Mesothelial cell of epicardium (in vitro differentiated cells): Measurements from ENCODE around the gene ANKIB1. TPM values are rescaled to one million over a fixed set of nuclear protein-coding genes. Genes with fewer than 3 reads are reported as not detected.

ENCODE experiments used
- DNase-seq, 2 experiments: peaks; one replicate each; pipeline ENCODE4 v3.0.0; 2021; ENCODE audit warnings: low spot score in 2 of 2; ENCODE audit not compliant: unreplicated experiment in 2 of 2
- H3K27ac Mint-ChIP-seq: 2 replicates; pipeline ENCODE4 v1.8.0; 2021; ENCODE audit warnings: mixed read lengths
- H3K27me3 Mint-ChIP-seq: 2 replicates; pipeline ENCODE4 v1.8.0; 2021; ENCODE audit warnings: low read depth, mixed read lengths
- H3K36me3 Mint-ChIP-seq: 2 replicates; pipeline ENCODE4 v1.8.0; 2021; ENCODE audit warnings: mixed read lengths
- H3K4me1 Mint-ChIP-seq: 2 replicates; pipeline ENCODE4 v1.8.0; 2021; ENCODE audit warnings: mixed read lengths
- H3K4me3 Mint-ChIP-seq: 2 replicates; pipeline ENCODE4 v1.8.0; 2021; ENCODE audit warnings: mild to moderate bottlenecking, moderate library complexity, mixed read lengths
- H3K9me3 Mint-ChIP-seq: 2 replicates; pipeline ENCODE4 v1.8.0; 2021; ENCODE audit warnings: mixed read lengths
- CTCF ChIP-seq: fragments of 200-600 bp; sonication (generic); IDR thresholded peaks from one replicate; pipeline ENCODE4 v1.5.0; 2021; ENCODE audit warnings: antibody characterized with exemption; ENCODE audit not compliant: unreplicated experiment
- total RNA-seq: library from RNA; stranded (reverse); gene quantifications from 3 replicates; pipeline ENCODE4 v1.2.1, GENCODE V29; 2021

ANKIB1 gene
- total RNA-seq, 1 donor from 2014 or later: 66.6 TPM

- H3K4me3 Mint-ChIP-seq: no peak overlapping the region
- no peak for TF ChIP-seq CTCF
- no peaks in the 10 kb centered on the region for H3K27me3 Mint-ChIP-seq
- DNase-seq: no peak
- H3K4me1 Mint-ChIP-seq: peaks cover 27% of the 10 kb centered on the region
- H3K27ac Mint-ChIP-seq: no peak overlapping the region
- no peaks in the 10 kb centered on the region for H3K9me3 Mint-ChIP-seq
- no peaks in the 10 kb centered on the region for H3K36me3 Mint-ChIP-seq
Observed at GRCh38 chr7:92425311-92425947, 179.7 kb downstream of the ANKIB1 start.

- H3K4me3 Mint-ChIP-seq: no peak overlapping the region
- TF ChIP-seq CTCF: no peak
- peaks cover 4% of the 10 kb centered on the region for H3K9me3 Mint-ChIP-seq
Observed at GRCh38 chr7:92427193-92427592, 181.4 kb downstream of the ANKIB1 start.

GRCh38 chr7:92432299-92432946 is 186.6 kb downstream of the ANKIB1 start:
- Mint-ChIP-seq H3K27ac (no peak overlapping the region), H3K4me3 (no peak overlapping the region), H3K27me3 (peaks cover 15% of the 10 kb centered on the region), H3K4me1 (no peaks in the 10 kb centered on the region), H3K36me3 (no peaks in the 10 kb centered on the region), H3K9me3 (peaks cover 4% of the 10 kb centered on the region)
- TF ChIP-seq CTCF: no peak
- no peak for DNase-seq

More at GRCh38 chr7:92427193-92427592, 181.4 kb downstream of the ANKIB1 start:
- Mint-ChIP-seq H3K27me3 (peaks cover 2% of the 10 kb centered on the region), H3K27ac (no peak overlapping the region), H3K4me1 (peaks cover 16% of the 10 kb centered on the region), H3K36me3 (no peaks in the 10 kb centered on the region)
- no peak for DNase-seq

- Mint-ChIP-seq H3K4me1 (no peaks in the 10 kb centered on the region), H3K9me3 (peaks cover 4% of the 10 kb centered on the region), H3K36me3 (no peaks in the 10 kb centered on the region), H3K27ac (no peak overlapping the region), H3K27me3 (peaks cover 15% of the 10 kb centered on the region), H3K4me3 (no peak overlapping the region)
- DNase-seq: no peak
- no peak for TF ChIP-seq CTCF
Observed at GRCh38 chr7:92433019-92433418, 187.2 kb downstream of the ANKIB1 start.

- no peak for DNase-seq
- H3K9me3 Mint-ChIP-seq: peaks cover 4% of the 10 kb centered on the region
- no peak overlapping the region for H3K4me3 Mint-ChIP-seq
- TF ChIP-seq CTCF: no peak
- no peaks in the 10 kb centered on the region for H3K36me3 Mint-ChIP-seq
- H3K27me3 Mint-ChIP-seq: peaks cover 15% of the 10 kb centered on the region
- H3K27ac Mint-ChIP-seq: no peak overlapping the region
- peaks cover 4% of the 10 kb centered on the region for H3K4me1 Mint-ChIP-seq
Observed at GRCh38 chr7:92435542-92435941, 189.8 kb downstream of the ANKIB1 start.
